ENCODE data around the gene SIAE. TPM values are rescaled to one million over a fixed set of nuclear protein-coding genes. Genes with fewer than 3 reads are reported as not detected.

The SIAE gene
- total and polyA plus RNA-seq, 2 of the 4 experiments (the other 2 are of a cell fraction): 4.7 to 12.0 TPM

- no peak for DNase-seq
- TF ChIP-seq RCOR1 (IDR thresholded peaks at IDR 0.05; ENCODE audit: insufficient replicate concordance, low read length): no peak
- no TSS peak for BruUV-seq (replicated peaks)
- Histone ChIP-seq H2AK5ac (ENCODE audit: low read depth, low read length) (no peak overlapping the region), H3K27me3 (ENCODE audit: control insufficient read depth, insufficient read depth, low read length) (peaks cover 6% of the 10 kb centered on the region), H3K9me1 (ENCODE audit: insufficient read depth, low read length) (no peaks in the 10 kb centered on the region), H4K20me1 (ENCODE audit: insufficient read depth, low read length) (no peaks in the 10 kb centered on the region), H2BK15ac (ENCODE audit: low read depth, low read length) (no peak overlapping the region), H2BK20ac (ENCODE audit: low read depth, low read length) (no peak overlapping the region), H3K18ac (ENCODE audit: low read depth, low read length) (no peak overlapping the region), H3K4me1 (ENCODE audit: control insufficient read depth, insufficient read depth, low read length) (no peaks in the 10 kb centered on the region), H4K8ac (ENCODE audit: low read depth in 2 of 2, low read length in 2 of 2) (no peak overlapping the region), H2AFZ (replicated peaks; ENCODE audit: low read length, poor library complexity) (no peak overlapping the region), H3K9ac (ENCODE audit: low read depth, low read length) (no peak overlapping the region), H4K5ac (ENCODE audit: low read depth, low read length) (no peak overlapping the region), H2BK120ac (ENCODE audit: low read depth, low read length) (no peak overlapping the region), H3K4ac (ENCODE audit: low read depth, low read length) (no peak overlapping the region), H3K79me1 (ENCODE audit: low read depth in 1 of 2, low read length in 2 of 2) (no peaks in the 10 kb centered on the region), H3K14ac (replicated peaks; ENCODE audit: low read depth, low read length) (no peak overlapping the region), H3K23ac (ENCODE audit: low read depth, low read length) (no peak overlapping the region), H3K9me3 (ENCODE audit: control insufficient read depth, insufficient read depth, low read length) (peaks cover 3% of the 10 kb centered on the region; the same call in 1 of the 2 replicates), H2BK5ac (ENCODE audit: low read depth, low read length, poor library complexity, severe bottlenecking) (no peak overlapping the region), H3K36me3 (ENCODE audit: control insufficient read depth, insufficient read depth, low read length) (no peaks in the 10 kb centered on the region), H2AK9ac (replicated peaks; ENCODE audit: low read depth, low read length, poor library complexity) (no peak overlapping the region), H3K56ac (ENCODE audit: extremely low read depth, insufficient read depth, low read length) (no peak overlapping the region), H4K91ac (ENCODE audit: insufficient read depth, low read depth, low read length) (no peak overlapping the region), H3K27ac (ENCODE audit: insufficient read depth, low read length) (no peak overlapping the region), H3K4me3 (ENCODE audit: insufficient read depth, low read depth, low read length) (no peak overlapping the region), H3K4me2 (ENCODE audit: low read depth, low read length) (no peak overlapping the region)
- POLR2A ChIA-PET (ENCODE audit: unreplicated experiment): no interaction called here
- CTCF ChIA-PET: no interaction called here
- ATAC-seq (ENCODE audit: low read depth): no peak
- intact Hi-C loops (cut with micrococcal nuclease) (no loop called here), in situ Hi-C loops (cut with MboI; ENCODE audit: low sequenced_read_pairs) (no loop called here), dilution Hi-C loops (cut with HindIII; ENCODE audit: low sequenced_read_pairs, unreplicated experiment) (no loop called here)
These were observed 26.5 kb upstream of the SIAE start for GRCh38 chr11:124700028-124700427.
